Glutamatergic neuron (in vitro differentiated cells): Measurements from ENCODE around the gene STAC. TPM values are rescaled to one million over a fixed set of nuclear protein-coding genes. Genes with fewer than 3 reads are reported as not detected.

Experiments
- DNase-seq: peaks from one replicate; pipeline ENCODE4 v3.0.0; 2022
- H3K27ac Mint-ChIP-seq: one replicate; pipeline ENCODE4 v1.8.0; 2020; ENCODE audit warnings: mild to moderate bottlenecking, mixed read lengths, inconsistent platforms; ENCODE audit not compliant: unreplicated experiment
- H3K27me3 Mint-ChIP-seq: one replicate; pipeline ENCODE4 v1.8.0; 2020; ENCODE audit warnings: mild to moderate bottlenecking, moderate library complexity, mixed read lengths, inconsistent platforms; ENCODE audit not compliant: unreplicated experiment
- H3K36me3 Mint-ChIP-seq: one replicate; pipeline ENCODE4 v1.8.0; 2020; ENCODE audit warnings: mild to moderate bottlenecking, mixed read lengths, inconsistent platforms; ENCODE audit not compliant: unreplicated experiment
- H3K4me1 Mint-ChIP-seq: one replicate; pipeline ENCODE4 v1.8.0; 2020; ENCODE audit warnings: mild to moderate bottlenecking, low read depth, mixed read lengths, inconsistent platforms; ENCODE audit not compliant: unreplicated experiment
- H3K4me3 Mint-ChIP-seq: one replicate; pipeline ENCODE4 v1.8.0; 2020; ENCODE audit warnings: mild to moderate bottlenecking, mixed read lengths, inconsistent platforms; ENCODE audit not compliant: unreplicated experiment
- H3K9me3 Mint-ChIP-seq: one replicate; pipeline ENCODE4 v1.8.0; 2020; ENCODE audit warnings: mild to moderate bottlenecking, moderate library complexity, mixed read lengths, inconsistent platforms; ENCODE audit not compliant: unreplicated experiment
- CTCF ChIP-seq: fragments of 200-600 bp; sonication (generic); IDR thresholded peaks from one replicate; pipeline ENCODE4 v1.5.0; 2021; ENCODE audit not compliant: partially characterized antibody, unreplicated experiment
- total RNA-seq: library from RNA; stranded (reverse); fragmentation: NEBNext Ultra II Directional; extraction: Animal tissue kit (Norgen Biotek cat#: 25700); gene quantifications from one replicate; pipeline ENCODE4 v1.2.1, GENCODE V29; 2021; ENCODE audit not compliant: unreplicated experiment

STAC gene
- total RNA-seq, 1 donor from 2014 or later = 1.2 TPM

- no peak for DNase-seq
- Mint-ChIP-seq H3K9me3 (no peaks in the 10 kb centered on the region), H3K36me3 (no peaks in the 10 kb centered on the region), H3K27me3 (no peaks in the 10 kb centered on the region), H3K4me1 (no peaks in the 10 kb centered on the region), H3K4me3 (no peak overlapping the region), H3K27ac (no peak overlapping the region)
- TF ChIP-seq CTCF = no peak
These were observed 121.3 kb downstream of the STAC start for GRCh38 chr3:36501616-36502015.

DNA sequence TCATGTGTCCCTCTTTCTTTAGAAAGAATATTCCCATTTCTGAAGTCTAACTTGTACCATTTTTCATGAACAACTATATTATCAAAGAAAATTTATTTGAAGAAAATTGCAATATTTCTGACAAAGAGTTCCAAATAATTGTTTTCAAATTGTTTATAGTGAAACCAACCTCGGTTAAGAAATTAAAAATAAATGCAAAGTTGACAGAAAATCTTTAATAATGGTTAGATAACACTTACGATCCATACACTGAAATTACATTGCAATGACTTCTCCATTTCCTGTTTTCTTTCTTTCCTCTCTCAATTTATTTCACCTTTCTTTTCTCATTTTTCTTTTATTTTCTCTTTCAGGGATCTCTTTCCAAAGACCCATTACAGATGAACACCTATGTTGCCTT is 125.1 kb downstream of the STAC start:
- DNase-seq = no peak
- Mint-ChIP-seq H3K9me3 (no peaks in the 10 kb centered on the region), H3K27ac (no peak overlapping the region), H3K36me3 (no peaks in the 10 kb centered on the region), H3K4me3 (no peak overlapping the region), H3K4me1 (no peaks in the 10 kb centered on the region), H3K27me3 (no peaks in the 10 kb centered on the region)
- no peak for TF ChIP-seq CTCF

DNA sequence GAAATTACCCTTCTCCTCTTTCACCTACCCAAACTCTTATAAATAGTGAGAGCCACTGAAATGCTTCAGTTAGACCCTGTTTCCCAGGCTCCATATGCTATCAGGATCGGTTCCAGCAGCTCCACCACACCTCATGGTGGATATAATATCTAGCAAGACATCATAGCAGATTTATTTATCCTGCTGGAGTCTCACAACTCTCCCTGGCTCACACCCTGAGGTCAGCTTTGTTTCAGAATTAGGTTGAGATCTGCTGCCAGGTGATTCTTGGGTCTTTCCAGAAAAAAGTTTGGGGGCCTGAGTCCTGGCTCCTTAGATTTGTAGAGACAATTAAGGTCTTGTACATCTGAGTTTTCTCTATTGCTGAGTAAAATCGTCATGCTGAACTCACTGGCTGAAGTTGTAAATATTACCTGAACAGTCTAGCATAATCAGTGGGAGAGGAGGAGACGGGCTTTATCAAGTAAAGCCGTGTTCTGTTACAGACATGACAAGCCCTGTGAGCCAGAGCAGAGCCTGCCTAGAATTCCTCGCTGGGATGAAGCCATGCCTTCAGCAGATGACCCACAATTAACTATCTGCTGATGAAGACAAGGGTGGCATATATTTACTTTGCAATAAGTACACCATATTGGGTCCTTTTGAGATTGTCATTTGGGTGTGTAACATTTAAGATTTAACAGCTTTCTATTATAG is 131.6 kb downstream of the STAC start:
- H3K4me3 Mint-ChIP-seq = no peak overlapping the region
- no peaks in the 10 kb centered on the region for H3K4me1 Mint-ChIP-seq
- no peak for DNase-seq
- H3K36me3 Mint-ChIP-seq = no peaks in the 10 kb centered on the region
- no peaks in the 10 kb centered on the region for H3K9me3 Mint-ChIP-seq
- H3K27me3 Mint-ChIP-seq = no peaks in the 10 kb centered on the region
- H3K27ac Mint-ChIP-seq = no peak overlapping the region
- no peak for TF ChIP-seq CTCF

GRCh38 chr3:36512555-36512954 is 132.3 kb downstream of the STAC start:
- H3K27me3 Mint-ChIP-seq = no peaks in the 10 kb centered on the region

More at GRCh38 chr3:36512555-36512954, 132.3 kb downstream of the STAC start:
- Mint-ChIP-seq H3K9me3 (no peaks in the 10 kb centered on the region), H3K36me3 (no peaks in the 10 kb centered on the region), H3K4me3 (no peak overlapping the region), H3K4me1 (no peaks in the 10 kb centered on the region), H3K27ac (no peak overlapping the region)
- no peak for TF ChIP-seq CTCF
- DNase-seq = no peak
